ENCODE data around the gene AUP1.

DNA sequence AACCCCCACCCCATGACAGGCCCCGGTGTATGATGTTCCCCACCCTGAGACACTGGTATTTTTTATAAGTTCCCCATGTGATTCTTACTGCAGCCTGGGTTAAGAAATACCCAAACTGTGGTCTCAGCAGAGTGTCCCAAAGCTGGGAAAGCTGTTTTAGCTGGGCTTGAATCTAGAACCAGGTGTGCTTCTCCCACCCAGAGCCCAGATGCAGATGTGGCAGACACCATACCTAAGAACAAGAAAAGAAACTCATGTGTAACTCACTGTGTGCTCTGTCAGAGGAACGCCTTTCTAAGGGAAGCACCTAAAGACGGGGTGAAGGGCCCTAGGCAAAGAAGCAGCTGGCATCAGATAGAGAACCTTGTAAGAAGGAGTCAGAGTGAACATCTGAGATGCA lies 48.9 kb upstream of the AUP1 start:
- TF ChIP-seq POLR2A (IDR thresholded peaks at IDR 0.05) (no peak), EP300 (IDR thresholded peaks at IDR 0.05) (no peak)
- TF ChIP-seq, protein P1, sequence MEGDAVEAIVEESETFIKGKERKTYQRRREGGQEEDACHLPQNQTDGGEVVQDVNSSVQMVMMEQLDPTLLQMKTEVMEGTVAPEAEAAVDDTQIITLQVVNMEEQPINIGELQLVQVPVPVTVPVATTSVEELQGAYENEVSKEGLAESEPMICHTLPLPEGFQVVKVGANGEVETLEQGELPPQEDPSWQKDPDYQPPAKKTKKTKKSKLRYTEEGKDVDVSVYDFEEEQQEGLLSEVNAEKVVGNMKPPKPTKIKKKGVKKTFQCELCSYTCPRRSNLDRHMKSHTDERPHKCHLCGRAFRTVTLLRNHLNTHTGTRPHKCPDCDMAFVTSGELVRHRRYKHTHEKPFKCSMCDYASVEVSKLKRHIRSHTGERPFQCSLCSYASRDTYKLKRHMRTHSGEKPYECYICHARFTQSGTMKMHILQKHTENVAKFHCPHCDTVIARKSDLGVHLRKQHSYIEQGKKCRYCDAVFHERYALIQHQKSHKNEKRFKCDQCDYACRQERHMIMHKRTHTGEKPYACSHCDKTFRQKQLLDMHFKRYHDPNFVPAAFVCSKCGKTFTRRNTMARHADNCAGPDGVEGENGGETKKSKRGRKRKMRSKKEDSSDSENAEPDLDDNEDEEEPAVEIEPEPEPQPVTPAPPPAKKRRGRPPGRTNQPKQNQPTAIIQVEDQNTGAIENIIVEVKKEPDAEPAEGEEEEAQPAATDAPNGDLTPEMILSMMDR (IDR thresholded peaks at IDR 0.05) = no peak

Measured in stomach (tissue), 4 donors.